Measurements from ENCODE around the gene ABCA2.

GRCh38 chr9:136963341-136963740 is 64.7 kb downstream of the ABCA2 start:
- no peak for TF ChIP-seq CTCF (conservative IDR thresholded peaks at IDR 0.05; ENCODE audit: low read depth in 2 of 2)
- no peak for TF ChIP-seq POLR2AphosphoS5 (IDR thresholded peaks at IDR 0.05; ENCODE audit: low read depth)
- no peak for TF ChIP-seq EZH2 (IDR thresholded peaks at IDR 0.05; ENCODE audit: low read depth, unreplicated experiment)
- no peak for TF ChIP-seq EZH2phosphoT487 (IDR thresholded peaks at IDR 0.05; ENCODE audit: unreplicated experiment)
